ENCODE measurements around the gene DUSP16. TPM values are rescaled to one million over a fixed set of nuclear protein-coding genes. Genes with fewer than 3 reads are reported as not detected.
"Not testable (repeated sequence)": the region's sequence is repeated elsewhere in the genome, so short reads cannot be mapped to it uniquely, and the experiment has no call there.

The DUSP16 gene
- total RNA-seq, 1 donor from 2014 or later, result 2.0 TPM

DNA sequence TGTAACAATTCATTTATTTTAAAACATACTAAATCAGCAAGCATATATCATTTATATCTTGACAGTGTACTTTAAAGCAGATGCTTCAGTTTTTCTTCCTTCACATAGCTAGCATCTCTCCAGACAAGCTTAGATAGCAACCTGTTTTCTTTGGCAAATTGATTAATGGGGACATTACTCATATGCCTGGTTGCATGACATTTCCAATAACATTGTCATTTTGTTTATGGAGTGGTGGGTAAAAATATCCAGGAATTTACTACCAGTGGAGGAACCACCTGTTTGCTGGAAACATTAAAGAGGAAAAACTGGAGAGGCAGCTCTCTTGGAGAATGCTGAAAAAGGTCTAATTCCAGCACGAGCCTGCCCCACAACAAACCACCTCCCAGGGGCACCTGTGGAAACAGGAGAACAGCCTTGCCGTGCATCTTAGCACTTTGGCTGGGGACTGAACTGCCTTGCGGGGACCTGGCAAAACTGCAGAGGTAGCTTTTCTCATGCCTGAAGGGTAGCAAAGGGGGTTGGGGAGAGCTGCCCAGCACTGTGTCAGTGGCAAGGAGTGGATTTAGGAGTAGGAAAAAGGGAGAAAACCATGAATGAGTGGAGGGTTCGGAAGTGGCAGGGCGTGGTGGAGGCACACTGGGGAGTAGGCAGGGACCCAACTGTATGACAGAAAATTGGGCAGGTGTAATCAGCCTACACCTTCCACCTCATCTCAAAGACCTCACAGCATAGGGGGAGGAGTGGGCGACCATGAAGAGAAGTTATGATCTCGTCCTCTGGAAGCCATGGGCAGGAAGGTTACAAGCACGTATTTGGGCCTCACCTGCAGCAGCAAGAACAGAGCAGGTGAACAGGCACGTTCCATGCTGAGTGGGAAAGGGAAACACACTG lies 37.3 kb upstream of the DUSP16 start:
- DNase-seq, result no peak
- no peaks in the 10 kb centered on the region for H3K4me1 Mint-ChIP-seq
- ATAC-seq (ENCODE audit: low read depth), result no peak
- H3K27me3 Mint-ChIP-seq, result peaks cover 5% of the 10 kb centered on the region
- no peaks in the 10 kb centered on the region for H3K36me3 Mint-ChIP-seq (ENCODE audit: low read depth)
- TF ChIP-seq, protein P1, sequence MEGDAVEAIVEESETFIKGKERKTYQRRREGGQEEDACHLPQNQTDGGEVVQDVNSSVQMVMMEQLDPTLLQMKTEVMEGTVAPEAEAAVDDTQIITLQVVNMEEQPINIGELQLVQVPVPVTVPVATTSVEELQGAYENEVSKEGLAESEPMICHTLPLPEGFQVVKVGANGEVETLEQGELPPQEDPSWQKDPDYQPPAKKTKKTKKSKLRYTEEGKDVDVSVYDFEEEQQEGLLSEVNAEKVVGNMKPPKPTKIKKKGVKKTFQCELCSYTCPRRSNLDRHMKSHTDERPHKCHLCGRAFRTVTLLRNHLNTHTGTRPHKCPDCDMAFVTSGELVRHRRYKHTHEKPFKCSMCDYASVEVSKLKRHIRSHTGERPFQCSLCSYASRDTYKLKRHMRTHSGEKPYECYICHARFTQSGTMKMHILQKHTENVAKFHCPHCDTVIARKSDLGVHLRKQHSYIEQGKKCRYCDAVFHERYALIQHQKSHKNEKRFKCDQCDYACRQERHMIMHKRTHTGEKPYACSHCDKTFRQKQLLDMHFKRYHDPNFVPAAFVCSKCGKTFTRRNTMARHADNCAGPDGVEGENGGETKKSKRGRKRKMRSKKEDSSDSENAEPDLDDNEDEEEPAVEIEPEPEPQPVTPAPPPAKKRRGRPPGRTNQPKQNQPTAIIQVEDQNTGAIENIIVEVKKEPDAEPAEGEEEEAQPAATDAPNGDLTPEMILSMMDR (IDR thresholded peaks at IDR 0.05), result no peak
- no peak overlapping the region for H3K4me3 Mint-ChIP-seq
- CTCF ChIA-PET, result no interaction called here
- intact Hi-C loops (cut with micrococcal nuclease), result no loop called here
- H3K9me3 Mint-ChIP-seq, result peaks cover 2% of the 10 kb centered on the region
- no peak overlapping the region for H3K27ac Mint-ChIP-seq
- POLR2A ChIA-PET, result interaction anchor here (0.7 kb wide), 1 partner anchor 11 kb away, joined by 3 read pairs; no protein-coding TSS in a partner anchor

DNA sequence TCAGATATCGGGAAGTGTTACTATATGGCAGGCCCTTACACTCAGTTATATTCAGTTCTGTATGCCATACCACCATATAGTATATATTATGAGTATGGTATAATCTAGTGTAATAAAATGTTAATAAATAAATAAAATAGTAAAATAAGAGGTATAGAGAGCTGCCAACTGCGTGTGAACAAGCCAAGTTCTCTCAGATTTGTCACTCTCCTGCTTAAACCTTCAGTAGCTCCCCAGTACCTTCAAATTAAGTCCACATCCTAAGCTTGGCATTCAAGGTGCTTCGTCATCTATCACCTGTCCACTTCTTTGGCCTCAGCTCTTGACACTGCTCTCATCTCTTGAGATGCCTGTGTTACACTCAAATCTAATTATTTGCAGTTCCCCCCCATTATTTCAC lies 36.2 kb upstream of the DUSP16 start:
- POLR2A ChIA-PET, result no interaction called here

DNA sequence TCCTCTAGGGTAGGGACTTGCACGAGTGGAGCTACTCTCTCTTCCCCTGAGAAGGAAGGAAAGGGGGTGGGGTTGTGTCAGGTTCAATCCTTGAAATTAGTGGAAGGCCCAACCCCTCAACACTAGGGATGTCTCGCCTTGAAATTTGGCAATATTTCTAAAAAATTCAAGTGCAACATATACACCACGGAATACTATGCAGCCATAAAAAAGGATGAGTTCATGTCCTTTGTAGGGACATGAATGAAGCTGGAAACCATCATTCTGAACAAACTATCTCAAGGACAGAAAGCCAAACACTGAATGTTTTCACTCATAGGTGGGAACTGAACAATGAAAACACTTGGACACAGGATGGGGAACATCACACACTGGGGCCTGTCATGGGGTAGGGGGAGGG lies 33.9 kb upstream of the DUSP16 start:
- DNase-seq; H3K27me3 Mint-ChIP-seq; CTCF ChIA-PET; H3K36me3 Mint-ChIP-seq (ENCODE audit: low read depth); POLR2A ChIA-PET; H3K9me3 Mint-ChIP-seq; H3K4me3 Mint-ChIP-seq; H3K4me1 Mint-ChIP-seq; intact Hi-C loops (cut with micrococcal nuclease); ATAC-seq (ENCODE audit: low read depth); H3K27ac Mint-ChIP-seq: not testable (repeated sequence)

More for the DNA sequence above, 36.2 kb upstream of the DUSP16 start:
- no peak overlapping the region for H3K4me3 Mint-ChIP-seq
- no peaks in the 10 kb centered on the region for H3K36me3 Mint-ChIP-seq (ENCODE audit: low read depth)
- H3K4me1 Mint-ChIP-seq, result no peaks in the 10 kb centered on the region
- CTCF ChIA-PET, result no interaction called here
- H3K9me3 Mint-ChIP-seq, result peaks cover 2% of the 10 kb centered on the region
- H3K27ac Mint-ChIP-seq, result no peak overlapping the region
- intact Hi-C loops (cut with micrococcal nuclease), result no loop called here
- DNase-seq, result no peak
- peaks cover 5% of the 10 kb centered on the region for H3K27me3 Mint-ChIP-seq
- TF ChIP-seq, protein P1 (IDR thresholded peaks at IDR 0.05), result no peak
- no peak for ATAC-seq (ENCODE audit: low read depth)

DNA sequence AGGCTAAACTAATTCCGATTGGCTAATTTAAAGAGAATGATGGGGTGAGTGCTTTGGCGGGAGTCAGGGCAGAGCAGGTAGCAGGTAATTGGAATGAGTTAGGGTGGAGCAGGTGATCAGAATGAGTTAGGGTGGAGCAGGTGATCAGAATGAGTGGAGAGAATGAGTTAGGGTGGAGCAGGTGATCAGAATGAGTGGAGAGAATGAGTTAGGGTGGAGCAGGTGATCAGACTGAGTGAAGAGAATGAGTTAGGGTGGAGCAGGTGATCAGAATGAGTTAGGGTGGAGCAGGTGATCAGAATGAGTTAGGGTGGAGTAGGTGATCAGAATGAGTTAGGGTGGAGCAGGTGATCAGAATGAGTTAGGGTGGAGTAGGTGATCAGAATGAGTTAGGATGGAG lies 33.3 kb upstream of the DUSP16 start:
- ATAC-seq (ENCODE audit: low read depth); H3K27ac Mint-ChIP-seq; POLR2A ChIA-PET; CTCF ChIA-PET; H3K4me1 Mint-ChIP-seq; H3K9me3 Mint-ChIP-seq; H3K36me3 Mint-ChIP-seq (ENCODE audit: low read depth); H3K27me3 Mint-ChIP-seq; DNase-seq; intact Hi-C loops (cut with micrococcal nuclease); H3K4me3 Mint-ChIP-seq: not testable (repeated sequence)

DNA sequence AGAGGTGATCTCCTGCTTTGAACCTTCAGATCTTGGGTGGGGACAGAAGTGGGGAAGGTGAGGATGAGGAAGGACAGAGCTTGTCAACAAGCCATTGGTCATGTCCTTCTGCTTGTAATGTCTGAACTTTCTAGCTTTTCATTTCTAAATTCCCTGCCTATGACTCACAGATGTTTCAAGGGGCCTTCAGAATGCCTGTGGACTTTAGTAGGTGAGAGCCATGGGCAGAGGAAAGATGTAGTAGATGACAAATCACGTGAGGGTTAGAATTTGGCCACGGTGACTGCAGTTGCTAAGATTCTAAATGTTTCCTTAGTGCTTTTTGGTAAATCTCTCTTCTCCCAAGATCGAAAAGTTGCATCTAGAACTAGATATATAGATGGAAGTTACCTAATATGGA lies 30.3 kb upstream of the DUSP16 start:
- Mint-ChIP-seq H3K9me3 (peaks cover 2% of the 10 kb centered on the region), H3K4me3 (no peak overlapping the region), H3K36me3 (ENCODE audit: low read depth) (no peaks in the 10 kb centered on the region), H3K27me3 (peaks cover 10% of the 10 kb centered on the region), H3K27ac (no peak overlapping the region), H3K4me1 (no peaks in the 10 kb centered on the region)
- POLR2A ChIA-PET, result interaction anchor here (1.2 kb wide), 1 partner anchor 133 kb away, joined by 4 read pairs; no protein-coding TSS in a partner anchor
- TF ChIP-seq, protein P1 (IDR thresholded peaks at IDR 0.05), result no peak
- DNase-seq, result no peak
- CTCF ChIA-PET, result no interaction called here
- intact Hi-C loops (cut with micrococcal nuclease), result no loop called here
- no peak for ATAC-seq (ENCODE audit: low read depth)

DNA sequence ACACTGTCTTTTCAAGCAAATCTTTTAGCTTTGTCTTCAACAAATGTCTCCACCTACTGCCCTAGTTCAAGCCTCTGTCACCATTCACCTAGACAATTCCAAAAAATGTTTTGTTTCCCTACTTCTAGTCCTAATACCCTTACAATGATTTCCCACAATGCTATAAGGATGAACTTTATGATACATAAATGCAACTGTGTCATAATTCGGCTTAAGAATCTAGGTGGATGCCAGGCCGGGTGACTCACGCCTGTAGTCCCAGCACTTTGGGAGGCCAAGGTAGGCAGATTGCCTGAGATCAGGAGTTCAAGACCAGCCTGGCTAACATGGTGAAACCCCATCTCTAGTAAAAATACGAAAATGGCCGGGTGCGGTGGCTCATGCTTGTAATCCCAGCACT lies 28.3 kb upstream of the DUSP16 start:
- Mint-ChIP-seq H3K4me1 (no peaks in the 10 kb centered on the region), H3K36me3 (ENCODE audit: low read depth) (no peaks in the 10 kb centered on the region), H3K27me3 (peaks cover 10% of the 10 kb centered on the region), H3K27ac (no peak overlapping the region), H3K4me3 (no peak overlapping the region), H3K9me3 (no peaks in the 10 kb centered on the region)
- no peak for ATAC-seq (ENCODE audit: low read depth)
- intact Hi-C loops (cut with micrococcal nuclease), result no loop called here
- DNase-seq, result no peak
- TF ChIP-seq, protein P1 (IDR thresholded peaks at IDR 0.05), result no peak
- POLR2A ChIA-PET, result no interaction called here
- CTCF ChIA-PET, result no interaction called here

DNA sequence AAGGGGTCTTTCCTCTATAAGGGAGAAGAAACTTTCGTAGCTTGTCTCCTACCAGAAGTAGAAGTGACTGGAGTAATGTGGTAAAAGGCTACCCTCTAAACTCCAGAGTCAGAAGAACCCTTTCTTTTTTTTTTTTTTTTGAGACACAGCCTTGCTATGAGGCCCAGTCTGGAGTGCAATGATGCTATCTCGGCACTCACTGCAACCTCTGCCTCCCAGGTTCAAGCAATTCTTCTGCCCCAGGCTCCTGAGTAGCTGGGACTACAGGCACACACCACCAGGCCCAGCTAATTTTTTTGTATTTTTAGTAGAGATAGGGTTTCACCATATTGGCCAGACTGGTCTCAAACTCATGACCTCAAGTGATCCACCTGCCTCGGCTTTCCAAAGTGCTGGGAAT lies 25.8 kb upstream of the DUSP16 start:
- H3K4me1 Mint-ChIP-seq; H3K9me3 Mint-ChIP-seq; H3K4me3 Mint-ChIP-seq; H3K36me3 Mint-ChIP-seq (ENCODE audit: low read depth); intact Hi-C loops (cut with micrococcal nuclease); POLR2A ChIA-PET; ATAC-seq (ENCODE audit: low read depth); H3K27ac Mint-ChIP-seq; DNase-seq: not testable (repeated sequence)
- peaks cover 10% of the 10 kb centered on the region for H3K27me3 Mint-ChIP-seq
- CTCF ChIA-PET, result interaction anchor here (0.6 to 1.0 kb wide), 2 partner anchors 14 to 47 kb away, joined by 3 to 4 read pairs; no protein-coding TSS in a partner anchor
